Fibroblast of skin of left biceps (primary cell): ENCODE data around the gene PRMT3.
"Not testable (repeated sequence)": the region's sequence is repeated elsewhere in the genome, so short reads cannot be mapped to it uniquely, and the experiment has no call there.

Experiments used
- DNase-seq, 2 experiments: peaks; one replicate each; pipeline ENCODE4 v3.0.0-alpha.2; 2013; ENCODE audit warnings: low read depth in 2 of 2

PRMT3 gene

GRCh38 chr11:20512869-20513268, 125.4 kb downstream of the PRMT3 start:
- no peak for DNase-seq

- no peak for DNase-seq
Measured at GRCh38 chr11:20518323-20518834, 130.9 kb downstream of the PRMT3 start.

- no peak for DNase-seq
Measured at GRCh38 chr11:20522536-20522935, 135.0 kb downstream of the PRMT3 start.

- DNase-seq, result no peak
Measured at GRCh38 chr11:20529757-20530156, 142.2 kb downstream of the PRMT3 start.

GRCh38 chr11:20530942-20531703, 143.6 kb downstream of the PRMT3 start:
- DNase-seq, result no peak

- no peak for DNase-seq
Measured at GRCh38 chr11:20535271-20535881, 147.9 kb downstream of the PRMT3 start.

- no peak for DNase-seq
Measured at GRCh38 chr11:20536365-20536764, 148.8 kb downstream of the PRMT3 start.

- DNase-seq, result no peak
Measured at GRCh38 chr11:20536784-20537183, 149.3 kb downstream of the PRMT3 start.

GRCh38 chr11:20541503-20541902, 154.0 kb downstream of the PRMT3 start:
- no peak for DNase-seq

- no peak for DNase-seq
Measured at GRCh38 chr11:20544603-20545237, 157.2 kb downstream of the PRMT3 start.

- no peak for DNase-seq
Measured at GRCh38 chr11:20547411-20547810, 159.9 kb downstream of the PRMT3 start.

- DNase-seq, result no peak
Measured at GRCh38 chr11:20551096-20551495, 163.6 kb downstream of the PRMT3 start.

GRCh38 chr11:20555783-20556182, 168.3 kb downstream of the PRMT3 start:
- DNase-seq, result no peak

GRCh38 chr11:20556396-20556795, 168.9 kb downstream of the PRMT3 start:
- not testable (repeated sequence) for DNase-seq

GRCh38 chr11:20558741-20559140, 171.2 kb downstream of the PRMT3 start:
- no peak for DNase-seq
